BJ (cell line): ENCODE data around the gene CAVIN4. TPM values are rescaled to one million over a fixed set of nuclear protein-coding genes. Genes with fewer than 3 reads are reported as not detected.

Source experiments
- CTCF ChIA-PET: fragments of 350-600 bp; formaldehyde crosslinking; extraction: SDS; loops from one replicate; lab custom pipeline; 2021; ENCODE audit warnings: antibody characterized with exemption, inconsistent platforms; lab: Yijun Ruan, JAX
- POLR2A ChIA-PET: fragments of 300-600 bp; sonication (Branson Sonifier 250); formaldehyde crosslinking; extraction: SDS; loops from one replicate; lab custom pipeline; 2021; ENCODE audit warnings: antibody characterized with exemption; lab: Charles Lee
- DNase-seq: peaks from one replicate; pipeline ENCODE4 v3.0.0-alpha.2; 2011; ENCODE audit warnings: low read depth
- H3K27me3 ChIP-seq: 2 replicates; pipeline ENCODE4 v1.6.0; 2011; ENCODE audit warnings: low read length; ENCODE audit not compliant: control insufficient read depth, insufficient read depth
- H3K36me3 ChIP-seq: 2 replicates; pipeline ENCODE4 v1.5.1; 2011; ENCODE audit warnings: low read length; ENCODE audit not compliant: control insufficient read depth, insufficient read depth
- H3K4me3 ChIP-seq: 2 replicates; pipeline ENCODE4 v1.5.1; 2011; ENCODE audit warnings: low read depth, mild to moderate bottlenecking, control low read depth, low read length
- CTCF ChIP-seq: IDR thresholded peaks from 2 replicates; pipeline ENCODE4 v1.5.1; 2011; ENCODE audit warnings: low read depth, mild to moderate bottlenecking, control low read depth, inconsistent platforms, low read length, moderate library complexity; ENCODE audit not compliant: insufficient read depth
- polyA plus RNA-seq: library from polyadenylated mRNA; depleted of rRNA; stranded (reverse); fragments of >200 nt; gene quantifications from 2 replicates; pipeline ENCODE4 v1.2.3, GENCODE V29; 2011

CAVIN4 gene
- polyA plus RNA-seq, 1 experiment: 0.21 TPM

- CTCF ChIA-PET: interaction anchor here (0.6 to 2.1 kb wide), 18 partner anchors 9 to 1433 kb away, joined by 3 to 9 read pairs (median 4); no protein-coding TSS in a partner anchor
- POLR2A ChIA-PET: no interaction called here
Observed at GRCh38 chr9:100595391-100596199, 17.7 kb downstream of the CAVIN4 start.

DNA sequence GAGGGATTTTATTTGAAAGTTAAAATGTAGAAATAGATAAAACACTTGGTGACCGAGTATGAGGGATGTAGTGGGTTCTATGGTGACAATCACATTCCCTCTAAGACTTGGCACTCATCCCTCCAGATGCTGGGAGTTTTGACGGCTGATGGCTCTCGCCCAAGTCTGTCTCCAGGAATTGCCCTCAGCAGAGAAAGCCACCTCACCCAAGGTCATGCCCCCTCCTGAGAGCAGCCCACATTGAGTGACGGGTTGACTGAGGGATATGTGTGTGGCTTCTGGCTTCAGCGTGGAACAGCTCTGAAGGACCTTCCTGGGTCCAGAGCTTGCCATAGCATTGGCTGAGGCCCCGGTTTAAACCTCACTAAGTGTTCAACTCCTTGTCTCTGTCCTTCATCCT is 19.4 kb downstream of the CAVIN4 start:
- POLR2A ChIA-PET: no interaction called here
- DNase-seq: no peak
- Histone ChIP-seq H3K36me3 (no peaks in the 10 kb centered on the region), H3K27me3 (no peaks in the 10 kb centered on the region), H3K4me3 (no peak overlapping the region)
- CTCF ChIA-PET: interaction anchor here (0.8 to 2.5 kb wide), 6 partner anchors 32 to 1412 kb away, joined by 3 to 9 read pairs (median 8); no protein-coding TSS in a partner anchor
- TF ChIP-seq CTCF: no peak

More at GRCh38 chr9:100595391-100596199, 17.7 kb downstream of the CAVIN4 start:
- no peak overlapping the region for H3K4me3 ChIP-seq
- no peaks in the 10 kb centered on the region for H3K36me3 ChIP-seq
- peak; percentile 76 for TF ChIP-seq CTCF
- H3K27me3 ChIP-seq: no peaks in the 10 kb centered on the region
- DNase-seq: no peak

DNA sequence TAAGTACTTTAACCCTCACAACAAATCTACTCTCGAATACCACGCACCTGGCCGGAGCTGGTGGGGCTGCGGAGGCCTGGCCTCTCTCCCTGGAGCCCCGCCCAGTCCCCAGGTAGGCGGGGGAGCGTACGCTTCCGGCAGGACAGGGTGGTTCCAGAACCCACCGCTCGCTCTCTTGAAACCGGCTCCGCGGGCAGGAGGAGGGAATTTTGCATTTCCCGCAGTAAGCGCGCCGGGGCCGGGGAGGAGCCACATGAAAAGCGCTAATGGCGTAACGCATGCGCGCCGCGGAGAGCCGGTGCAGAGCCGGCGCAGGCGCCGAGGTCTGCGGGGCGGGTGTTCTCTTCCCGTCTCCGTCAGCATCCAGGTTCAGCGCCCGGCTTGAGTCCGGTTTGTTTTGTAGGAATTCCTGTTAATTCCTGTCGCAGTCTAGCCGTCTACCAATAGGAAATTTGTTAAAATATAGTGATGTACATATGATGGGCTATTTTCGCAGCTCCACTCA is 20.8 kb downstream of the CAVIN4 start:
- peak overlapping the region; percentile 49 for H3K4me3 ChIP-seq
- ChIA-PET CTCF (interaction anchor here (1.2 to 5.9 kb wide), 4 partner anchors 9 to 1414 kb away, joined by 3 to 107 read pairs (median 6); no protein-coding TSS in a partner anchor), POLR2A (no interaction called here)
- no peaks in the 10 kb centered on the region for H3K27me3 ChIP-seq
- no peaks in the 10 kb centered on the region for H3K36me3 ChIP-seq
- TF ChIP-seq CTCF: no peak
- DNase-seq: no peak

DNA sequence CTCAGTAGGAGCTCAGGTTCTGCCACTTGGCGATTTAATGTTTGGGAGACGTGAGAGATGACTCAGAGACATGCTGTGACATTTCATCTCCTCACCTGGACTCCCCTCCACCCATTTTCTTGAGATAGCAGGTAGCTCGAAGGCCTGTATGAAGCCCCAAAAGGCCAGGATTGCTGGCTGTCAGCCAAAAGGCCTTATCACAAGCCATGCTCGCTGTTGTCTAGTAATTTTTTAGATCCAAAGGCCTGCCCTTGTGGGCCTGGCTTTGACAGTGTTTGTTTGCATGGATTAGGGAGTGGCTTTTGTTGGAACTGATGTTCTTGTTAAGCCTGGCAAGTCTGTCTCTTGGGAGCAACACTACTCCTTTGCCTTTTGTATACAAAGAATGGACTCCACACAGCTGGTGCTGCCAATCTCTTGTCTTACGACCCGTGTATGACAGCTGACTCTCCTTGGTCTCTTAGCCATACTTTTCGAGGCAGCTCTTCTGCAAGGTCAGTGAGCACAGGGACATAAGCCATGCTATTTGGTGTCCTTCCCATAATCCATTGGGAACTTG is 22.7 kb downstream of the CAVIN4 start:
- CTCF ChIA-PET: interaction anchor here (0.6 to 5.9 kb wide), 17 partner anchors 10 to 725 kb away, joined by 3 to 107 read pairs (median 4); no protein-coding TSS in a partner anchor

More for the DNA sequence above, 22.7 kb downstream of the CAVIN4 start:
- DNase-seq: no peak
- H3K27me3 ChIP-seq: no peaks in the 10 kb centered on the region
- POLR2A ChIA-PET: no interaction called here
- H3K4me3 ChIP-seq: no peak overlapping the region
- no peaks in the 10 kb centered on the region for H3K36me3 ChIP-seq
- no peak for TF ChIP-seq CTCF
